Loucy (cell line): ENCODE measurements around the gene CHL1.

Experiments
- H2AFZ ChIP-seq: fragments of 200-600 bp; sonication (generic); 2 replicates; pipeline ENCODE4 v1.6.0; 2016; ENCODE audit warnings: antibody characterized with exemption, mild to moderate bottlenecking, low read length, moderate library complexity
- H3F3A ChIP-seq: fragments of 200-600 bp; 2 replicates; pipeline ENCODE4 v1.6.0; 2016; ENCODE audit warnings: antibody characterized with exemption, low read depth, mild to moderate bottlenecking
- H3K27me3 ChIP-seq: fragments of 200-600 bp; sonication (generic); 2 replicates; pipeline ENCODE4 v1.6.1; 2014; ENCODE audit warnings: low read length, mild to moderate bottlenecking; ENCODE audit not compliant: insufficient read depth, poor library complexity, severe bottlenecking
- H3K36me3 ChIP-seq: fragments of 200-600 bp; sonication (generic); 2 replicates; pipeline ENCODE4 v1.6.1; 2016; ENCODE audit warnings: low read length; ENCODE audit not compliant: insufficient read depth
- H3K4me1 ChIP-seq: fragments of 200-600 bp; sonication (generic); 2 replicates; pipeline ENCODE4 v1.5.1; 2014; ENCODE audit warnings: low read length, mild to moderate bottlenecking; ENCODE audit not compliant: insufficient read depth, poor library complexity, severe bottlenecking
- H3K4me2 ChIP-seq: fragments of 200-600 bp; sonication (generic); 2 replicates; pipeline ENCODE4 v1.6.0; 2014; ENCODE audit warnings: antibody characterized with exemption, low read length, low read depth, mild to moderate bottlenecking; ENCODE audit not compliant: poor library complexity, severe bottlenecking
- H3K4me3 ChIP-seq: fragments of 200-600 bp; sonication (generic); 2 replicates; pipeline ENCODE4 v1.5.1; 2014; ENCODE audit warnings: low read length, mild to moderate bottlenecking, mixed read lengths; ENCODE audit not compliant: poor library complexity, severe bottlenecking
- H3K79me2 ChIP-seq: fragments of 200-600 bp; sonication (generic); 2 replicates; pipeline ENCODE4 v1.6.1; 2014; ENCODE audit warnings: low read length; ENCODE audit not compliant: insufficient read depth
- H3K9ac ChIP-seq: fragments of 200-600 bp; sonication (generic); 2 replicates; pipeline ENCODE4 v1.6.0; 2014; ENCODE audit warnings: mild to moderate bottlenecking, low read depth, low read length, moderate library complexity; ENCODE audit not compliant: poor library complexity, severe bottlenecking
- H3K9me2 ChIP-seq: fragments of 200-600 bp; sonication (generic); replicated peaks from 2 replicates; pipeline ENCODE4 v1.6.1; 2016; ENCODE audit warnings: low read depth, low read length, mixed read lengths
- H3K9me3 ChIP-seq: fragments of 200-600 bp; sonication (generic); 2 replicates; pipeline ENCODE4 v1.6.1; 2014; ENCODE audit warnings: mild to moderate bottlenecking, antibody characterized with exemption, low read length, low read depth; ENCODE audit not compliant: insufficient read depth
- H4K20me1 ChIP-seq: fragments of 200-600 bp; sonication (generic); 2 replicates; pipeline ENCODE4 v1.6.0; 2014; ENCODE audit warnings: antibody characterized with exemption, low read length, mild to moderate bottlenecking; ENCODE audit not compliant: insufficient read depth, poor library complexity, severe bottlenecking
- EZH2phosphoT487 ChIP-seq: fragments of 200-600 bp; IDR thresholded peaks from 2 replicates; pipeline ENCODE4 v1.6.1; 2018; ENCODE audit warnings: antibody characterized with exemption, mild to moderate bottlenecking, moderate library complexity, borderline replicate concordance
- TF ChIP-seq, protein P1 (sequence below): fragments of 200-600 bp; sonication (generic); conservative IDR thresholded peaks from 2 replicates; pipeline ENCODE4 v1.5.1; 2014; ENCODE audit warnings: mild to moderate bottlenecking, antibody characterized with exemption, low read length

The CHL1 gene

DNA sequence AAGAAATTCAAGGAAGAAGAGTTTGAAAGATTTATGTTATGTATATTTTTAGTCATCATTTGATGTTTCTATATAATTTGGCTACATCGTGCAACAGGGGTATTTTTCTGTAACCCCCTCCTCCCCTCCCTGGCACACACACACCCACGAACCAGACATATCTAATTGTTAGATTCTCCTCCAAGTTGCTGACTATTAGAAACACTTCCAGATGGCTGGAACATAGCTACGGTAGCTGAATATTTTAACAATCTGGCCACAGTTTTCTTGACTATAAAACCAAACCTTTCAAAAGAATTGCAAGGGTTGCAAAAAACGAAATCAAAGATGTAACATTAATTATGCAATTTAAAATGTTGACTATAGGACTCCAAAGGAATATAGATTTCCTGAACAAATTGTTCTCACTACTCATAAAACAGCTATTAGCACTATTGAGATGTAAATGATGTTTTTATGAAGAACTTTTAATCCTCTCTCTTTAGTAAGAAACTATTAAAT is 154.4 kb downstream of the CHL1 start:
- Histone ChIP-seq H3K9me2 (no peaks in the 10 kb centered on the region), H3K79me2 (no peaks in the 10 kb centered on the region), H3K4me1 (no peaks in the 10 kb centered on the region), H3K9ac (no peak overlapping the region), H2AFZ (no peak overlapping the region), H3K36me3 (no peaks in the 10 kb centered on the region), H4K20me1 (no peaks in the 10 kb centered on the region), H3K4me2 (no peak overlapping the region), H3K4me3 (no peak overlapping the region), H3F3A (no peaks in the 10 kb centered on the region), H3K27me3 (no peaks in the 10 kb centered on the region), H3K9me3 (no peaks in the 10 kb centered on the region; the same call in 1 of the 2 replicates)
- TF ChIP-seq EZH2phosphoT487 = no peak
- TF ChIP-seq, protein P1, sequence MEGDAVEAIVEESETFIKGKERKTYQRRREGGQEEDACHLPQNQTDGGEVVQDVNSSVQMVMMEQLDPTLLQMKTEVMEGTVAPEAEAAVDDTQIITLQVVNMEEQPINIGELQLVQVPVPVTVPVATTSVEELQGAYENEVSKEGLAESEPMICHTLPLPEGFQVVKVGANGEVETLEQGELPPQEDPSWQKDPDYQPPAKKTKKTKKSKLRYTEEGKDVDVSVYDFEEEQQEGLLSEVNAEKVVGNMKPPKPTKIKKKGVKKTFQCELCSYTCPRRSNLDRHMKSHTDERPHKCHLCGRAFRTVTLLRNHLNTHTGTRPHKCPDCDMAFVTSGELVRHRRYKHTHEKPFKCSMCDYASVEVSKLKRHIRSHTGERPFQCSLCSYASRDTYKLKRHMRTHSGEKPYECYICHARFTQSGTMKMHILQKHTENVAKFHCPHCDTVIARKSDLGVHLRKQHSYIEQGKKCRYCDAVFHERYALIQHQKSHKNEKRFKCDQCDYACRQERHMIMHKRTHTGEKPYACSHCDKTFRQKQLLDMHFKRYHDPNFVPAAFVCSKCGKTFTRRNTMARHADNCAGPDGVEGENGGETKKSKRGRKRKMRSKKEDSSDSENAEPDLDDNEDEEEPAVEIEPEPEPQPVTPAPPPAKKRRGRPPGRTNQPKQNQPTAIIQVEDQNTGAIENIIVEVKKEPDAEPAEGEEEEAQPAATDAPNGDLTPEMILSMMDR = no peak

DNA sequence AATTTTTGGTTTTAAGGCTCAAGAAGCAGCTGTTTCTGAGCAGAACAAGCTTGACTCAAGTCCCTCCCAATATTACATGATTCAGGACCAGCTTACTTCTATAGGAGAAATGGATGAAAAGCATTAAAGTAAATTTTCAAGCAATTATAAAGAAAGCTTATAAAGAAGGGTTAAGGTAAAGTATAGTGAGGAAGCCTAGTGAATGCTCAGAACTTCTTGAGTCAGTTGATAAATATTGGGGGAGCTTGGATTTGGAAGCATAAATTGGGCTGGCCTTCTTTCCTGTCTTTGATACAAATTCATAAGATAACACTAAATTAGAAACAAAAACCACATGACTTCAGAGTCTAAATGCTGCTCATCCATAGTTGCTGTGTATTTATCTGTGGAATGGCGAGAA is 156.0 kb downstream of the CHL1 start:
- Histone ChIP-seq H3K4me3 (no peak overlapping the region), H3F3A (no peaks in the 10 kb centered on the region), H3K4me2 (no peak overlapping the region), H3K4me1 (no peaks in the 10 kb centered on the region), H3K9me3 (no peaks in the 10 kb centered on the region; the same call in 1 of the 2 replicates), H3K9ac (no peak overlapping the region), H3K27me3 (no peaks in the 10 kb centered on the region), H2AFZ (no peak overlapping the region), H4K20me1 (no peaks in the 10 kb centered on the region), H3K9me2 (no peaks in the 10 kb centered on the region), H3K79me2 (no peaks in the 10 kb centered on the region), H3K36me3 (no peaks in the 10 kb centered on the region)
- TF ChIP-seq, protein P1 = no peak
- no peak for TF ChIP-seq EZH2phosphoT487

DNA sequence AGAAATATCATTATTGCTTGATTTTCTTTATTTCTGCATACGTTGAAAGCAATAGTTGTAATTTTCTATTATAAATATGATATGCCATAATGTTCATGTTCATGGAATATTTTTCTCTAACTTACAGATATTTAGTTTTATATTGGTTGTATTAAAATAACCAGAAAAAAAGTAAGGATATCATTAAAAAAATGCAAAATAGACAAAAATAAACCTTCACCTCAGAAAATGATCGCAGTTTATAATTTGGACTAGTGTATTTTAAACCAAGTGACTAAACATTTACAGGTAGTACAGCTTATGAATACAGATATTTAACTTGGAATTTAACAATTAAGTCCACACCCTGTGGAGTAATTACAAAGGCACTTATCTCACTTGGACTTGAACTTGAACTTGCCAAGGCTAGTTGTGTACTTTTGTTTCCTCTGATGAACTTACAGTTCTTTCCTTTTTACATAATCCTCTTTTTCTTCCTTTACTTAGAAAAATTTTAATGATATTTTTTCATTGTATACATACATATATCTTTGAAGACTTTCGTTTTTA is 156.7 kb downstream of the CHL1 start:
- no peaks in the 10 kb centered on the region for H3K4me1 ChIP-seq
- H2AFZ ChIP-seq = no peak overlapping the region
- H3K4me2 ChIP-seq = no peak overlapping the region
- no peaks in the 10 kb centered on the region for H4K20me1 ChIP-seq
- no peak overlapping the region for H3K9ac ChIP-seq
- no peaks in the 10 kb centered on the region for H3K79me2 ChIP-seq
- H3K36me3 ChIP-seq = no peaks in the 10 kb centered on the region
- H3K27me3 ChIP-seq = no peaks in the 10 kb centered on the region
- H3F3A ChIP-seq = no peaks in the 10 kb centered on the region
- no peak overlapping the region for H3K4me3 ChIP-seq
- TF ChIP-seq, protein P1 = no peak
- no peak for TF ChIP-seq EZH2phosphoT487
- H3K9me3 ChIP-seq = peaks cover 4% of the 10 kb centered on the region; the same call in 1 of the 2 replicates
- H3K9me2 ChIP-seq = no peaks in the 10 kb centered on the region
